ENCODE measurements around the gene IQGAP3. TPM values are rescaled to one million over a fixed set of nuclear protein-coding genes. Genes with fewer than 3 reads are reported as not detected.

IQGAP3 gene
- total RNA-seq, 6 donors from 2014 or later = under 0.01 to 16.0 (median 2.2) TPM

GRCh38 chr1:156476501-156477298, 95.7 kb downstream of the IQGAP3 start:
- Histone ChIP-seq H3K4me3 (no peak overlapping the region), H3K27me3 (no peaks in the 10 kb centered on the region), H3K9me3 (no peaks in the 10 kb centered on the region), H3K27ac (peak overlapping the region; percentile 17 to 74 (median 54)), H3K36me3 (peaks cover 62 to 100% (median 98%) of the 10 kb centered on the region in 4 donors), H3K4me1 (peaks cover 13 to 38% (median 18%) of the 10 kb centered on the region in 4 donors)
- 48 to 62% methylated on average over 8 of the region's 8 CpGs for WGBS, 2 donors
- ATAC-seq (ENCODE audit: low FRiP score in 2 of 2) = no peak
- no peak for DNase-seq
- TF ChIP-seq EP300 (IDR thresholded peaks at IDR 0.05) = no peak
- TF ChIP-seq POLR2AphosphoS5 (IDR thresholded peaks at IDR 0.05) = no peak
- TF ChIP-seq POLR2A (IDR thresholded peaks at IDR 0.05) = no peak
- TF ChIP-seq, protein P1, sequence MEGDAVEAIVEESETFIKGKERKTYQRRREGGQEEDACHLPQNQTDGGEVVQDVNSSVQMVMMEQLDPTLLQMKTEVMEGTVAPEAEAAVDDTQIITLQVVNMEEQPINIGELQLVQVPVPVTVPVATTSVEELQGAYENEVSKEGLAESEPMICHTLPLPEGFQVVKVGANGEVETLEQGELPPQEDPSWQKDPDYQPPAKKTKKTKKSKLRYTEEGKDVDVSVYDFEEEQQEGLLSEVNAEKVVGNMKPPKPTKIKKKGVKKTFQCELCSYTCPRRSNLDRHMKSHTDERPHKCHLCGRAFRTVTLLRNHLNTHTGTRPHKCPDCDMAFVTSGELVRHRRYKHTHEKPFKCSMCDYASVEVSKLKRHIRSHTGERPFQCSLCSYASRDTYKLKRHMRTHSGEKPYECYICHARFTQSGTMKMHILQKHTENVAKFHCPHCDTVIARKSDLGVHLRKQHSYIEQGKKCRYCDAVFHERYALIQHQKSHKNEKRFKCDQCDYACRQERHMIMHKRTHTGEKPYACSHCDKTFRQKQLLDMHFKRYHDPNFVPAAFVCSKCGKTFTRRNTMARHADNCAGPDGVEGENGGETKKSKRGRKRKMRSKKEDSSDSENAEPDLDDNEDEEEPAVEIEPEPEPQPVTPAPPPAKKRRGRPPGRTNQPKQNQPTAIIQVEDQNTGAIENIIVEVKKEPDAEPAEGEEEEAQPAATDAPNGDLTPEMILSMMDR (IDR thresholded peaks at IDR 0.05) = no peak

DNA sequence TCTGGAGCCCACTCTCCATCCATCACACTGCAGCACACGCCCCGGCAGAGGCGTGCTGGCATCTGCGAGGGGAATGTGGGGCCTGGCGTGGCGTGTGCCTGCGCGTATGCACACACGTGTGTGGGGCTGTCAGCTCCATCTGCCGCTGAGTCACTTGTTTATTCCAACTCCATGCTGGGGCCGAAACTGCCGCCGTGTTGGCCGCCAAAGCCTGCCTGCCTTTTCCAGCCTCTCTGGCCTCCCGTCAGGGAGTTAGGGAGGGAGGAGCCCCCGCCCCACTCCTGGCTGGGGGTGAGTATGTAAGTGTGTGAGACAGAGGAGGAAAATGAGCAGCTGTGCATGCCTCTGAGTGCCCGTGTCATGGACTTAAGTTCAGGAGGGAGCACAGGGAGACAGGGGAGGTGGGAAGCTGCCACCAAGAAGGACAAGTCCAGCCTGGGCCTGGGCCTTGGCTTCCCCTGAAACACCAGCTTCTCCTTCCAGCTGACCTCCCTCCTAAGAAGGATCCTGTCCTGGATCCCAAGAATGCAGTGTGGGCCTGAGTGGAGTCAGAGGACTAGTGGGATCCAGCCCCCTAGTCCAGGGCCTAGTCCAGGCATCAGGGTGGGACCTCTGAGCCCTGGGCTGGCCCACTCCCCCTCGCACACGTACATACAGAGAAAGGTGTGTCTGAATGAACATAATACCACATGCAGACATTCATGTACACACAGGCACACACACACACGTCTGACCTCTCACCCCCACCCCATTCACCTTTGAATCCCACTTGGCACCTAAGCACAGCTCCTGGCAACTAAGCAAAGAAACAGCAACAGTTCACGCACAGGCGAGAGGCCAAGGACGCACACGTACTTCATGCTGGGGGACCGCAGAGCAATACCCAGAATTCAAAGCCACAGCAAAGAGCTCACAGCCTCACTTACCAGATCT, 96.5 kb downstream of the IQGAP3 start:
- DNase-seq = peak in 1 of 2 donors; percentile 87
- ATAC-seq (ENCODE audit: low FRiP score in 2 of 2) = peak; percentile 26 to 90
- H3K27ac ChIP-seq = peak overlapping the region in 3 of 4 donors; percentile 55 to 74 (median 59)

More for the DNA sequence above, 96.5 kb downstream of the IQGAP3 start:
- Histone ChIP-seq H3K9me3 (no peaks in the 10 kb centered on the region), H3K36me3 (peaks cover 54 to 100% (median 96%) of the 10 kb centered on the region in 4 donors), H3K4me3 (no peak overlapping the region), H3K4me1 (peaks cover 14 to 34% (median 15%) of the 10 kb centered on the region in 4 donors), H3K27me3 (no peaks in the 10 kb centered on the region)
- WGBS, 2 donors = 82% methylated on average over 9 to 25 of the region's 25 CpGs
- TF ChIP-seq POLR2A (IDR thresholded peaks at IDR 0.05) (no peak), EP300 (IDR thresholded peaks at IDR 0.05) (peak in 1 of 4 donors; percentile 23), POLR2AphosphoS5 (IDR thresholded peaks at IDR 0.05) (peak; percentile 26 to 37)
- TF ChIP-seq, protein P1 (IDR thresholded peaks at IDR 0.05) = no peak

Small RNA genes lying within 50 kb of the gene (small RNA-seq; reads per million reads assigned to genes)
- gene RF00019 = 0 reads per million in 4 donors

Other genes with a start within 250 kb of the IQGAP3 start
- gene CCT3, start 234.3 kb downstream of the IQGAP3 start, total RNA-seq = 100 to 1,000 TPM in 4 of 6 donors, 10 to 100 TPM in 2; 53.5 to 171 (median 112) TPM
- gene TSACC, start 234.0 kb downstream of the IQGAP3 start, total RNA-seq = 1 to 10 TPM in 2 of 6 donors, not detected in 4; 1.1 to 4.2 TPM
- gene RHBG, start 203.4 kb downstream of the IQGAP3 start, total RNA-seq = under 1 TPM in 1 of 6 donors, not detected in 5; 0.24 TPM
- 100 to 1,000 TPM in 2 of 6 donors, 10 to 100 TPM in 4; 42.7 to 146 (median 58.7) TPM for gene MEF2D, start 71.8 kb downstream of the IQGAP3 start, total RNA-seq
- under 1 TPM in 1 of 6 donors, not detected in 5; 0.20 TPM for gene TTC24, start 7.2 kb upstream of the IQGAP3 start, total RNA-seq
- 10 to 100 TPM; 46.1 to 81.1 (median 60.0) TPM for gene NAXE, start 19.2 kb upstream of the IQGAP3 start, total RNA-seq
- gene GPATCH4, start 28.9 kb upstream of the IQGAP3 start, total RNA-seq = 10 to 100 TPM in 5 of 6 donors, 1 to 10 TPM in 1; 5.7 to 26.2 (median 19.4) TPM
- gene HAPLN2, start 46.9 kb upstream of the IQGAP3 start, total RNA-seq = 1 to 10 TPM in 1 of 6 donors, under 1 TPM in 2, not detected in 3; 0.14 to 5.0 (median 0.37) TPM
- gene BCAN, start 69.6 kb upstream of the IQGAP3 start, total RNA-seq = under 1 TPM in 2 of 6 donors, not detected in 4; 0.11 to 0.13 TPM
- gene NES, start 104.8 kb upstream of the IQGAP3 start, total RNA-seq = 10 to 100 TPM; 25.9 to 93.5 (median 34.3) TPM
- 1 to 10 TPM in 4 of 6 donors, under 1 TPM in 1, not detected in 1; 0.76 to 8.1 (median 3.9) TPM for gene CRABP2, start 133.0 kb upstream of the IQGAP3 start, total RNA-seq
- gene METTL25B, start 155.9 kb upstream of the IQGAP3 start, total RNA-seq = 100 to 1,000 TPM in 1 of 6 donors, 10 to 100 TPM in 5; 23.4 to 131 (median 39.9) TPM
- 10 to 100 TPM; 10.8 to 38.8 (median 22.9) TPM for gene ISG20L2, start 156.2 kb upstream of the IQGAP3 start, total RNA-seq
- gene MRPL24, start 168.5 kb upstream of the IQGAP3 start, total RNA-seq = 10 to 100 TPM; 19.6 to 52.5 (median 40.8) TPM
- 100 to 1,000 TPM; 129 to 231 (median 182) TPM for gene HDGF, start 179.1 kb upstream of the IQGAP3 start, total RNA-seq
- gene PRCC, start 195.0 kb upstream of the IQGAP3 start, total RNA-seq = 10 to 100 TPM; 36.5 to 52.4 (median 40.8) TPM
- 1 to 10 TPM; 2.3 to 8.4 (median 5.0) TPM for gene SH2D2A, start 244.3 kb upstream of the IQGAP3 start, total RNA-seq